Gastroesophageal sphincter (tissue), 3 donors: ENCODE data around the gene APLP2.

Experiments
- CTCF ChIP-seq, 4 experiments: fragments of 200-600 bp in 2 of 4; fragments of 450-650 bp in 2 of 4; sonication (generic) in 1 of 4; IDR thresholded peaks; one replicate each; pipeline ENCODE4 v1.5.1; 2017 to 2019; ENCODE audit warnings: antibody characterized with exemption in 4 of 4, mild to moderate bottlenecking in 2 of 4, moderate library complexity in 2 of 4
- EP300 ChIP-seq: sonication (generic); formaldehyde crosslinking; IDR thresholded peaks from one replicate; pipeline ENCODE4 v1.6.1; 2017; ENCODE audit warnings: antibody characterized with exemption, mild to moderate bottlenecking
- POLR2A ChIP-seq, 2 donors: fragments of 450-650 bp; IDR thresholded peaks; one replicate each; pipeline ENCODE4 v1.6.1; 2017; ENCODE audit warnings: antibody characterized with exemption in 2 of 2, mild to moderate bottlenecking in 2 of 2, moderate library complexity in 1 of 2
- POLR2AphosphoS5 ChIP-seq: sonication (generic); formaldehyde crosslinking; IDR thresholded peaks from one replicate; pipeline ENCODE4 v1.6.1; 2017; ENCODE audit warnings: antibody characterized with exemption

GRCh38 chr11:130029137-130029536 lies 40.6 kb upstream of the APLP2 start:
- no peak for TF ChIP-seq CTCF (IDR thresholded peaks at IDR 0.05)
- no peak for TF ChIP-seq POLR2AphosphoS5
- no peak for TF ChIP-seq EP300
- no peak for TF ChIP-seq POLR2A (IDR thresholded peaks at IDR 0.05)
